NCI-H2107 (cell line): Measurements from ENCODE around the gene GFM1.
"Not testable (repeated sequence)": the region's sequence is repeated elsewhere in the genome, so short reads cannot be mapped to it uniquely, and the experiment has no call there.

Experiments used
- DNase-seq: peaks from one replicate; lab custom pipeline; 2025; lab: John Stamatoyannopoulos, UW

Gene GFM1

DNA sequence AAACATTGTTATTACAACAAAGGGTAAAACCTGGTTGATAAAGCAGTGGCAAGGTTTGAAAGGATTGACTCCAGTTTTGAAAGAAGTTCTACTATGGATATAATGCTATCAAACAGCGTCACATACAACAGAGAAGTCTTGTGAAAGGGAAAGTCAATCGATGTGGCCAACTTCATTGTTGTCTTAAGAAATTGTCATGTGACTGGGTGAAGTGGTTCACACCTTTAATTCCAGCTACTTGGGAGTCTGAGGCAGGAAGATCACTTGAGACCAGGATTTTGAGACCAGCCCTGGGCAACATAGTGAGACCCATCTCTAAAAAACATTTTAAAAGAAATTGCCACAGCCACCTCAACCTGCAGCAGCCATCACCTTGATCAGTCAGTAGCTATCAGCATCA lies 34.4 kb downstream of the GFM1 start:
- no peak for DNase-seq

DNA sequence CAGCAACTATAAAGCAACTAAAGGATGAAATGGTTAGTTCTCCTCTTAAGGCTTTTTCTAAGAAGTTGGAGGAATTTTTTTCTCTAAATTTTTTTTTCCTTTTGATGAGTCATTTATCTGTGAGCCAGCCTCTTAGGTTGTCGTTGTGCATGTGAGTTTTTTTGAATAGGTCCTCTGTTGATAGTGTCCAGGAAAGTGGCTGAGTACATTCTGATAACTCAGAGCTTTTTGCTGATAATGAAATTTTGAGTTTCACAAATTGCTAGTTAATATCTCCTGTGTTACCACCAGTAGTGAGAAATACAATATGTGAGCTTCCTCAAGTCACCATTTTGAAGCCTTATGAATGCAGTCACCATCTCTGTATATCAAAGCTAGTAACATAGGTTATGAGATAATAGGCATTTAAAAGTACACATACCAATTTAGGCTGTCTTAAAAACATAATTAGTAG lies 35.2 kb downstream of the GFM1 start:
- no peak for DNase-seq

DNA sequence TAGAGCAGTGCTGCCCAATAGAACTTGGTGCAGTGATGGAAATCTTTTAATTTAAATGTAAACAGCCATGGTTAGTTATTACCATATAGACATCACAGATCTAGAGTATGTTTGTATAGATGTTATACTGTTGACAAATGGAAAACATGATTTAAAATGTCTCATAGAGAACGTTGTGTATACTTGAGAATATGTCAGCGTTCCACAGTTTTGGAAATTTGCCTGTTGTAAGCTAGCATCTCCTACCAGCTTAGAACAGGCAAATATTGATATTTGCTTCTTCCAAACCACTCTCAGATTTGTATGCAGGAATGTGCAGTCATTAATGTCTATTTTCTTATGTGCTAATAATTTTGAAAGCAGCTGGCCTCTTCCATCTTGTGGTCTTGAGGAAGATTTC lies 36.5 kb downstream of the GFM1 start:
- no peak for DNase-seq

DNA sequence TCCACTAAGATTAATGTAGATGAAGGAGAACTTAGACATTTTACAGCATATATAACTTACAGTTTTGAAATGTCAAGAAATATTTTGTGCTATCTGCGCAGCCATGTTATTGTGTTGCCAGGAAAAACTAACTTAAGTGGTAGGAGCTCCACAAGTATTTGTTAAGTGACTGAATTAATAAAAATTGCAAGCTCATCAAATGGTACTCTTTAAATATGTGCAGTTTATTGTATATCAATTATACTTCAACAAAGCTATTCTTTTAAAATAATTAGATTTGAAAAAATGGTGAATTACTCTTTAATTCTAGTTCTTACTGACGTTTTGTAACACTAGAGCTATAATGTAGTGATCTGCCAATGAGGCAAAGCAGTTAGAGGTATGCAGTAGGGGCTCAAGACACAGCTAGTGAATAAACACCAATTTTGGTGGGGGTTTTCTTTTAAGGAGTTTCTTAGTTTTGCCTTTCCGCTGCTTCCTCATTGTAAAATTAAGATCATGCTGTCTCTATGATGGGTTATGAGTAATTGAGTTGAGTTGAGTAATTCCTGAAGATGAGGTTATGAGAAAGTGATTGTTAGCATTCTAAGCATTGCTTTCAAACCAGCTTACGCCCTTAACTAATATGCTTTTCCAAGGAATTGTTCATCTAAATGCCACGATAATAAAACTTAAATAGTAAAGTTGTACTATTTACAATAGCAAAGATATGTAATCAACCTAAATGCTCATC lies 39.1 kb downstream of the GFM1 start:
- DNase-seq, result no peak

DNA sequence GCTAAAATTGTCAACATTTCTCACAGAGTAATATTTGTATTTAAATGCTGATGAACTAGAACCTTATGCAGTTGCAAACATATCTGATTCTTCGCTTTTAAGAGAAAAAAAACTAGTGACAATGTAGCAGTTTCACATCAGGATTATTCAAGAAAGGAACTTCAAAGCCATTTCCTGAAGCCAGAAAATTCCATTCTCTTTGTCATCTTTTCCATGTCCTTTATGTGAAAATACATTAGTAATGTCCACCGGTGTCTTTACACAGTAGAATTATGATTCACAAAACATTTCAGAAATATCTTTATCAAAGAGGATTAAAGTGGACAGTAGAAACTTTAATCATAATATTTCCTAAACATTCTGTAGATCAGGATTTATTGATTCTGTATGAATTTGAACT lies 40.8 kb downstream of the GFM1 start:
- no peak for DNase-seq

DNA sequence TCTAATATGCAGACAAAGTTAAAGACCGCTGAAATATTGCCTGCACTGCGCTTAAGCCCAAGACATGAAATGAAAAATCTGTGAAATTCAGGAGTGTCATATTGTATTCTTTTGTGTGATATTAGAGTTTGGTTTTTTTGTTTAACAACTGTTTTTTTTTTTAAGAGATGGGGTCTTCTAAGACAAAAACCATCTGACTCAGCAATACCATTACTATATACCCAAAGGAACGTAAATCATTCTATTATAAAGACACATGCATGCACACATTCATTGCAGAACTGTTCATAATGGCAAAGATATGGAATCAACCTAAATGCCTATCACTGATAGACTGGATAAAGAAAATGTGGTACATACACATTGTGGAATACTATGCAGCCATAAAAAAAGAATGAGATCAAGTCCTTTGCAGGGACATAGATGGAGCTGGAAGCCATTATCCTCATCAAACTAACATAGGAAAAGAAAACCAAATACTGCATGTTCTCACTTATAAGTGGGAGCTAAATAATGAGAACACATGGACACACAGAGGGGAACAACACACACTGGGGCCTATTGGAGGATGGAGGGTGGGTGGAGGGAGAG lies 49.6 kb downstream of the GFM1 start:
- not testable (repeated sequence) for DNase-seq

DNA sequence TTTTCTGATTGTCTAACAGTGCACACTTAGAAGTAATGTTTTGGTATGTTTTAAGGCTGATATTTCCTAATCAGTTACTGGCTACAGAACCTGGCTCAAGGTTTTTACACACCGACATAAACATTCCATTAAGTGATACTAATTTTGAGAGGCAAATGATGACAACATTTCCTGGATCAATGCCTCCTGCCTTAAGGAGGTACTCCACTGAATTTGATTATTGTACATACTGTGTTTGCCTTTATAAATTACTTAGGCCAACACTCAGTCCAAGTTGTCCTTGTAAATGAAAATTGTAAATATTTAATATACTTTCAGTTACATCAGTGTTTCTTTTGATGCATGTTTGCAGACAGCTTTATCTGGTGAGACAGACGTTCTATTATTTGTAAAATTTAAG lies 52.3 kb downstream of the GFM1 start:
- no peak for DNase-seq

DNA sequence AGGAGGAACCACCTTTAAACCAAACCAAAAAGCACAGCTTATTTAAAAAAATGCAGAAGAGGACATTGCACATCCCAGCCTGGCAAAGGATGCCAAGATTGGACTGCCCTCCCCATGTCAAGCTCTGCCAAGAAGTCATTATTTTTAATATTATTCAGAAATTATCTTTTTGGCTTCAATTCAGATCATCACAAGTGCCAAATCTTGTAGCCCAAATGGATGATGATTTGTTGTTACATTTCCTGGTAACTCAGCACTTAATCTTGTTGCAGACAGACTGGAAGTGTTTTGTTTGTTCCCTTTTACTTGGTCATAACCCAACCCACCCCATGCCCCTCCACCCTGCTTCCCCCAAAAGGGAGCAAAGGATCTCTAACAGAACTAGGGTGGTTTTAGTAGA lies 56.2 kb downstream of the GFM1 start:
- no peak for DNase-seq

DNA sequence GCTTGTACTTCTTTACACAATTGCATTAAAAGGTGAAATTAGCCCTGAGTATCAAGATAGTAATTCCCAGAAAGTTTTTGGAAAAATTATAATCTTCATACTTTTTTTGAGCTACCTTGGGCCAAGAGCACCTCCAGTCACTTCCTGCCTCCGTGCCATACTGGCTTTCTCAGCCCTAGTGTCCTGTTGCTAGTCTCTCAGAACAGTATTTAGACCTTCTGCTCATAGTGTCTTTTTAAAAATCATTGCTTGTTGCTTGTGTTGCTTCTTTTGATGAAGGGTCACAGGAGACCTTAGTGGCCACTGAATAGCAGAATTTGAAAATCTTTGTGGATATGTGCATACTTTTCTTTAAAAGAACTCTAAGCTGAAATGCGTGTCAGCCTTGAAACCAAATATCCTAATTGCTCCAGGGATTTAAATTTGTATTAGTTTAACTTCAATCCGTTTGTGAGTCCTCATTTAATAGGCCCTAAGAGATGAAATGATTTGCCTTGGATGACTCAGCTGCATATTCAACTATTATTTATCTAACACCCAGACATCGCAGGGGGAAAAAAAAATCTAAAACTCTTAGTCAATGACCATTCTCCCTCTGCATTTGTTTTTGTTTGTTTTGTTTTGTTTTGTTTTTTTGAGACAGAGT lies 57.2 kb downstream of the GFM1 start:
- DNase-seq, result no peak

DNA sequence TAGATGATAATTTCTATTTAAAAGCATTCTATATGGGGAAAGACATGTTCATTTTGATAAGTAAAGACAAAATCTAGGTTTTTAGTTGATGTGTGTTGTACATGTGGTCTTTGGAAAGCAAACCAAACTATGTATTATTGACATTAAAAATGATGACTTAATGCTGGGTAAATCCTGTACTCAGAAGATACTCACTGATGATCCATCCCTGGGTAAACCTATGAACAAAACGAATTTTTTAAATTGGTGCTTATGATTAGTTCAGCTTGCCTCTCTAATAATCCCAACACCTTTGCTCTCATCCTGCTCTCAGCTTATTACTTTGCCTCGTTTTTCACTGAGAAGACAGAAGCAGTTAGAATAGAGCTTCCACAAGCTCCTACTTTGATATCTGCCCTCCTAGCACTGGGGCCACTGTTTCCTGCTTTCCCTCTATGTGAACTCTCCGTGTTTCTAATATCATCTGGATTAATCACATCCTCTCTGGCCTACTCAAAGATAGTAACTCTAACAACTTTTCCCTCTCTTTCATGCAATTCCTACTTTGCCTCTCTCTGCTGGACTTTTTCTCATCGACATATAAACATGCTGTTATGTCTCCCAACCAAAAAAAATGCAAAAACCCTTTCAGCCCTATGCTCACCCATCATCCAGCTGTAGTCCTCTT lies 58.6 kb downstream of the GFM1 start:
- no peak for DNase-seq

DNA sequence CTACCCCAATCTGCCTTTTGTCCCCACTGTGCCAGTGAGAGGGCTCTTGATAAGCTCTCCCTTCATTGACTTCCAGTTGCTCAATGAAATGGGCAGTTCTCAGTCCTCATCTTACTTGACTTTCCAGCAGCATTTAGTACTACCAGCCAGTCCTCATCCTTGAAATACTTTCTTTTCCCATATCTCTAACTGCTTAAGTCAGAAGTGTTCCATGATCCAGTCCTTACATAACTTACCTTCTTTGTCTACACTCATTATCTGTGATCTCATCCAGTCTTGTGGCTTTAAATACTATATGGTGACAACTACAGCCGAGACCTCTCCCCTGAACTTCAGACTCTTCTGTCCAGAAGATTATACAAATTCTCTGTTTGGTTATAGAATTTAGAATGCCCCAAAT lies 59.2 kb downstream of the GFM1 start:
- no peak for DNase-seq

DNA sequence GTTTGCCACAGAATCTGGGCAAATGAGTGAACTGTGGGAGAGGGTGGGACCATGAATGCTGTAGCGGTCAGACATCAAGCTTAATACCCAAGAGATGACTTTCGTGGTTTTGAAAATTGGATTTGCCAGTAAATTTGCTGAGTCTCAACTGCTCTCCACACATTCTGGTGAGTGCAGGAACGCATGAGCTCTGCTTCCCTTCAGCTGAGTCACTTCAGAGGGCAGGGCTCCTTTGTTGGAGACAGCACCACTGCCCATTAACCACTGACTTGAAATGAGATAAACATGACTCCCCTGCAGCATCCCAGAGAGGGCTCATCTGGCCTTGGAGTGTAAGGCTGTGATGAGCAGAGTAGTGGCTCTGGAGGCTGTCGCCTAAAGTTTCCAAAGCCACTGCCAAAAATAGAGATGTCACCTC lies 65.3 kb downstream of the GFM1 start:
- DNase-seq, result no peak

DNA sequence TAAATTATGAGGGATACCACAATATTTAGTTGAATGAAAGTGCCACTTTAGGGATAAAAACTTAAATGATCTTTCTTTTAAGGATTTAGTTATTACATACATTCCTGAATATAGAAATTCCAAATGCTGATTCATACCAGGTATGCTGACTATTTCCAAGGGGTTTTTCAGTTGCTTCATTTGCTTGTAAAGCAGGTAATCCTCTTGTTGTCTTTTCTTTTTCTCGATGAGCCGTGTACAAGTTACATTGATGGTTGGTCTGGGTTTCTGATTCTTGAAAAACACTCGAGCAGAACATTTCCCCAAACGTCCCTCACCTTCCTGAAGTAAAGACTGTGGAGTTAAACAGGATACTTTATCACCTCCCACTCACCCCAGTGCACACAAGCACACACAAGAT lies 66.3 kb downstream of the GFM1 start:
- DNase-seq, result no peak

DNA sequence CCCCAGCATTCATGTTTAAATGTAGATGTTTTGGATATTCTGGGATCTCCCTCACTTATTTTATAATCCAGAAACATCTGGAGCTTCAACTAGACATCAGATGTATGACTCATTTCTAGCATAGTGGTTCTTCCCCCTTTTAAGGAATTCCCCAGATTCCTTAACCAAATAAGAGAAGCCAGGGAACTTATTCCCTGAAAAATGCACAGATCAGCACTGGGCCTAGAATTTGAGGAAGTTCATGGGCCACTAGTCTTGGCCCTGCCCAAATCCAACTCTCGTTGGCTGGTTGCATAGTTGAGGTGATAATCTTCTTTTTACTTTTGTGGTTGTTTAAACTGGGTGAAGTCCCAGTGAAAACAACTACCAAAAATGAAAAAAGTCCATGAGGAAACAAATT lies 67.6 kb downstream of the GFM1 start:
- DNase-seq, result no peak

DNA sequence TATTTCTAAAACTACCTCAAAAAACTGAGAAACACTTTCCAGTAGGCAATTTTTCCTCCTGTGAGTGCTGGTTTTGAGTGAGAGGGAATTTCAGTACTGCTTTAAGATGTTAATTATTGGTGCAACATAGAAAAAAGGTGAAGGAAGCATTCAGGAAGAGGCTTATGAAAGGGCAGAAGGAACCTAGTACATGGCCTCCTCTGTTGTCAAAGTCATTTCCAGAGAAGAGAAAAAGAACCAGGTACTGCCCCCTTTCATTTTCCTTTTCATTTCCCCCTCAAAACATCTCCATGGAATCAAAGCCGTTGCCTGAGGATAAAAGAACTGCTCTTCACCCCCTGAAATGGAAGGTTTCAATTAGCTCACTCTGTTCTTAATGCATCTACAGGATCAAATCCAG lies 68.1 kb downstream of the GFM1 start:
- no peak for DNase-seq

DNA sequence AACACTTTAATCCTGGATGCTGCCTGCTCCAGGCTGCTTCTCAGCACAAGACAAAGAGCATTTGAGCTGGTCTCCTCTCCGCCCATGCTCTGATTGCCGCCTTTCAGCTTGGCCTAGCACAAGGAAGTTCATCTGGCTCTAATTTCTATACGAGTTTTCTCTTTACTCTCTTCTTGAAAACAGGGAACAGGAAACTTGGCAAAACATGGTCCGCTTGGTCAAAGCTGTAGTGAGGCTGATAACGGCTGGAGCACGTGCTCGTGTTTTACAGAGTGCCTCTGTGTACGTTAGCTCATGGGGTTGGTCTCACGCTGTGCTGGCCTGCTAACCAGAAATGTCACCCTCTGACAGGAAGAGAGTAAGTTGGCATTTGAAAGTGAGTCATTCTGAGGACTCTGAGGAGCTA lies 68.8 kb downstream of the GFM1 start:
- DNase-seq, result no peak

DNA sequence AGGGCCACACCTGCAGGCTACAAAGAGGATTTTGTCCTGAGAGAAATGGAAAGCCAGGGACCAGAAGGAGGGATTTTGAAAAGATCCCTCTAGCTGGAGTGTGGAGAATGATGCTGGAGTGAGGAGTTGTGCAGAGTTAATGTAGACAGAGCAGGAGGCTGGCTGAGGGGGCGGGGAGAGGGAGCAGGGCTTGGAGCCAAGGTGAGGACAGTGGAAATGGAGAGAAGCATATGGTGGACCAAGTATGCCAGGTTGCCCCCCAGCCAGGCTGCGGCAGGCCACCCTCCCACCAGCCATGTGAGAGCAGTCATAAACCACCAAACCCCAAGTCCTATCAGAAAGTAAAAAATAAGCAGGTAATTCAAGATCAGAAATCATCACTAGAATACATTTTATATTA lies 73.2 kb downstream of the GFM1 start:
- no peak for DNase-seq

DNA sequence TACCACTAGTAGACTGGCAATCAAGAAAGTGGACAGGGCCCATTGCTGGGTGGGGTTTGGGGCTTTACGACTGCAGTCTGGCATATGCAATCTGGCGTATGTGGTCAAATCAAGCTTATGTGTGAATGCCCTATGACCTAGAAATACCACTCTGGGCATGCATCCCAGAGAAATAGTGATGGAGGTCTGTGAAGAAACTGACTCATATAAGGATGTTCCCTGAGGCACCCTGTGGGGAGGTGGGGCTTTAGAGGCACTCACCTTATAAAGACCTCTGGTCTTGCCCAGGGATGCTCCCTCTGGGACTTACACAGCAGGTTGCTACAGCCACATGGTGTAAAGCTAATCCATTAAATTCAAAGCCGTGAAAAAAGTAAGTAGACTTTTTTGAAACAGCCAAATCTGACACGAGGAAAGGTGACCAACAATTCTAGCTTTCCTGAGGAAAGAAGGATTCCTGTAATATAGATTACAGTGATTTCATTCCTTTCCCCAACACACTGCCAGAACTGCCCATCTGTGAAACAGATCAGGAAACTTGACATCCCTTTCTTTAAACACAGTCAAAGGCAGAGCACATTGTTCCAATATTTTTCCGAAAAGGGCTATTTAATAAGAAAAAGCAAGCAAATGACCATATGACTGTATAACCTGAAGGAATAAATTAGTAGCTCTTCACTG lies 74.3 kb downstream of the GFM1 start:
- no peak for DNase-seq

DNA sequence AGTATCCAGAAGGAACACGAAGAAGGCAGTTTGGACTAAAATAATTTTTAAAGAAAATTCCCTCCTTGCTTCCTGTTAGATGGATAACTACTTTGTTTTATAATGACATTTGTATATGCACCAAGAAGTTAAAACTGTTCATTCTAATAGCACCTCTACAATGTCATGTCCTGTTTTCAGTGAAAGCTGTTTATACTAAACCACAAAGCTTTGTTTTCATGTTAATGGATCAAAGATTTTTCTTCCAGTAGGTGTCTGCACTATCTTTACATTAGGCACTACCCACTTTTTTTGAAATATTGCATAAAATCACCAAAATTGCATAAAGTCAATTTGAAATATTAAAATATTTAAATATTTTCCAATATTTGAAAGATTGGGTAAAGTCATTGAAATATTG lies 77.8 kb downstream of the GFM1 start:
- DNase-seq, result no peak

DNA sequence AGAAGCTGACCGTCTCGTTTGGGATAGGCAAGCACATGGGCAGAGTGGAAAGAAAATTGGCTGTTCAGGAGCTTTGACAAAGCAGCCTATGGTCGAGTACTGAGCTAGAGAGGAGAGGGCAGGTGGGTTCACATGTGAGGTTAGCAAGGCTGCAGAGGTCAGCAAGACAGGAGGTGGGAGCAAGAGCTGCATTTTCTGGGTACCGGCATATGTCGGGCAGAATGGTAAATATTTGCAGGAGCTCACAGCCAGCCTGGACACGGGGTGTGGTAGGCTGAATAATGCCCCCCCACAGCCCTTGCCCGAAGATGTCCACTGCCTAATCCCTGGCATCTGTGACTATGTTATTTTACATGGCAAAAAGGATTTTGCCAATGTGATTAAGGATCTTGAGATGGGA lies 79.7 kb downstream of the GFM1 start:
- DNase-seq, result no peak

DNA sequence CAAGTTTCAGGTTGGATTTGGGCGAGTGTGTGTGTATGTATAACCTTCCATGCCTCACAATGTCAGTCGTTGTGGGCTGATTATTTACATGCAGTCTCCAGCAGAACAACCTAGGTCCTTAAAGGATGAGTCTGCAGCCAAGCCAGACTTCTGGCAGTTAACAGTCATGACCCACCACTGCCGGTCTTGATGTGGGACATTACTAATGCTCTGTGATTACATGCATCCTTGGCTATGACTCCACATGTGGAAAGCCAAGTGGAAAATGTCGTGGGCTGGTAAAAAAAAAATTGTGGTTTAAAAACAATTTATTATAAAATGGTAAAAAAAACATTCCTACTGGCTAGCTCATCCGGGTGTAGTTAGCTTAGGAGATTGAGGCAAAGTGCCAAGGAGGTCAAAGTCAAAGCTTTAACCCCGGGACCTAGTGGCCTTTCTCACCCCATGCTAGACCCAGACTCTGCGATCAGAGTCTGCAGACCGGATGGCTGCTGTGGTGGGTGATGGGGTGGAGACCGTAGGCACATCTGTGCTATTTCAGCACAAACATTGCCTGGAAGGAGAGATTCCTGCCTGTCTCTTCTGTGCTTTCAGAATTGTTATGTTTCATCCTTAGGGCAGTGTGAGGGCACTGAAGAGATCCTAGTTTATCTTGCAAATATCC lies 81.2 kb downstream of the GFM1 start:
- no peak for DNase-seq
